ENCODE results near the gene CDH4.

The CDH4 gene

DNA sequence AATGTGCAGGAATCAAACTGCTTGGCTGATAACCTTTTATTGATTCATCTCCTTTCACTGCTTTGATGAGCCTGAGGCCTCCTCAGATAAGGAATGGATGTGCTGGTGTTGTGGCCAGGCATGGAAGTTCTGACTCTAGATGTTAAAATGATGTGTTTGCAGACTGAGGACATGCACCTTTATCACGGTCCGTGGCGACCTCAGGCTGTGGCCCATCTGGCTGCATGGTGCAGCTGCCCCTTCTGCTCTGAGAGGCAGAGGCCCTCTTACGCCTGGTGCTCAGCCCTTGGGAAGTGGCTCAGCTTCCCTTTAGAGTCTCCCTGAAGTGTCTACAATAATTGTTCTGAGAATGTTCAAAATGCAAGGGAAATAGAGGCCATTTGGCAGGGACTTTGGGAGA is 26.2 kb downstream of the CDH4 start:
- Histone ChIP-seq H2BK120ac (ENCODE audit: low read depth, low read length) (no peak overlapping the region), H2BK15ac (ENCODE audit: low read length) (no peak overlapping the region), H4K8ac (ENCODE audit: low read depth, low read length) (no peak overlapping the region), H3K27me3 (ENCODE audit: control insufficient read depth in 3 of 3, insufficient read depth in 3 of 3, low read depth in 1 of 3, low read length in 3 of 3) (no peaks in the 10 kb centered on the region), H3K23ac (ENCODE audit: low read depth, low read length, poor library complexity) (no peak overlapping the region), H3K14ac (ENCODE audit: low read length) (no peak overlapping the region), H2AFZ (ENCODE audit: low read length) (no peak overlapping the region), H3K18ac (ENCODE audit: low read length) (no peak overlapping the region), H2BK5ac (ENCODE audit: low read length) (no peak overlapping the region), H3K4me3 (ENCODE audit: low read length in 2 of 2) (no peak overlapping the region), H3K79me1 (ENCODE audit: low read depth, low read length) (peaks cover 5% of the 10 kb centered on the region), H3K27ac (replicated peaks; ENCODE audit: low read length) (no peak overlapping the region), H2BK12ac (ENCODE audit: low read length) (no peak overlapping the region), H3K9me3 (replicated peaks in 1 of 2; ENCODE audit: control insufficient read depth in 2 of 2, insufficient read depth in 1 of 2, low read depth in 1 of 2, low read length in 2 of 2) (peaks cover 6 to 8% of the 10 kb centered on the region in 2 donors), H3K4me1 (ENCODE audit: control insufficient read depth in 2 of 2, insufficient read depth in 1 of 2, low read depth in 1 of 2, low read length in 2 of 2) (peaks cover 0 to 3% of the 10 kb centered on the region in 2 donors), H3K9ac (ENCODE audit: low read depth, low read length, poor library complexity) (no peak overlapping the region), H3K4me2 (ENCODE audit: insufficient read depth, low read length, poor library complexity, severe bottlenecking) (no peak overlapping the region), H2AK5ac (ENCODE audit: low read depth, low read length) (no peak overlapping the region), H3K36me3 (replicated peaks in 1 of 2; ENCODE audit: control insufficient read depth in 2 of 2, insufficient read depth in 2 of 2, low read length in 2 of 2) (no peaks in the 10 kb centered on the region), H3K4ac (ENCODE audit: low read length) (no peak overlapping the region), H4K91ac (ENCODE audit: low read depth, low read length, poor library complexity) (no peak overlapping the region)
- WGBS, 2 donors (ENCODE audit: extremely low coverage in 2 of 2, insufficient read length in 2 of 2, insufficient replicate concordance in 1 of 2), result no CpG with 5 or more reads among the region's 4 CpGs
- no peak for DNase-seq (ENCODE audit: low spot score)

DNA sequence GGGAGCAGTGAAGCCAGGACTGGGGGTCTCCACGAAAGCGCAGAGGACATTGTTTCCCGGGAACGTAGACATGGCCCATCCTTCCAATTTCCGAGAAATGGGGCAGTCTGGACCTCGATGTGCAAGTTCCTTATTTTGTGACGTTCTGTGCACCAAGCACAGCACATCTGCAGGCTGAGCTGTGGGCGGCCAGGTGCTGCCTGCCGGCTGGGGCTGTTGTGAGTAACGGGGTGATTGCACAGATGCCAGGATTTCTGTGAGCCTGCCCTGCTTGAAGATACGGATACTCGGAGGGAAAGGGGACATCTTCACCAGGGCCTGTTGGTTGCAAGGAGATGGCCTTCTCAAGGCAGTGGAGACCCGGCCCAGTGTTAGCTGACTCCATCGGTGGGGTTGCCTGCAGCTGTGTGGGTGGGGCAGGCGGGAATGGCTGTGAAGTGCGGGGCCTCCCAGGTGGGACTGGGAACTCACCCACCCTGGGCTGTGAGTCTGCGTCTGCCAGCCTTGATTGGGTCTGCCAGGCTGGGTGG is 27.6 kb downstream of the CDH4 start:
- H3K9me3 ChIP-seq (replicated peaks in 1 of 2; ENCODE audit: control insufficient read depth in 2 of 2, insufficient read depth in 1 of 2, low read depth in 1 of 2, low read length in 2 of 2), result peaks cover 4% of the 10 kb centered on the region in 2 donors

DNA sequence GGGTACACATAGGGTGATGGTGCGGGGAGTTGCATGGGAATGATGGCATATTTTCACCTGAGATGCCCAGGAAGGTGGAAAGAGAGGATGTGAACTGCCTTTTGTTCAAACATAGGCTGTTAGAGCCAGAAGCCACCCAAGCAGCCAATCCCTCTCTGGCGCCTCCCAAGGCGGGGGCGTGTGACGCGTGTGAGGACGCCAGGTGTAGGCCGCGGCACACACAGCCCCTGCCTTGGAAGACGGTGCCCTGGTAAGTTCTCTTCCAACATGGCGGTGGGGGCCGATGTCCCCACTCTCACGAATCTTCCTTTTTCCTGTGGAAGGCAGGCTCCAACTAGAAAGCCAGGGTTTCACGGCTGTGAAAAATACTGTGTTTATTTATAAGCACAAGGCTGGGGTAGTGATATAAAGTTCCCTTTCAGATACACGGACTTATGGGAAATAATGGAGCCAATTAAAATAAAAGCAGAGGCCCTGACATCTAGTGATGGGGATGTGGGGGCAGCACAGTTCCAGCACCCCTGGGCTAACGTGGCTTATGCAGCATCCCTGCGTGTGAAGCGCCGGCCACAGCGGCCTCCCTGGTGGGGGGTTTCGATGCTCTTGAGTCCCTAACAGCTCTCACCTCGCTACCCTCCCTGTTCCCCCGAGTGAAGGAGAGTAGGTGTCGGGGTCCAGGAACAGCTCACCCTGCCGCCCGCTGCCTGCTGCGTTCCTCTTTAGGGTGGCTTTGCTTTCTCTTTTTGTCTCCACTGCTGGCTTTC is 28.3 kb downstream of the CDH4 start:
- Histone ChIP-seq H3K23ac (ENCODE audit: low read depth, low read length, poor library complexity) (no peak overlapping the region), H2BK12ac (ENCODE audit: low read length) (no peak overlapping the region), H2AFZ (ENCODE audit: low read length) (no peak overlapping the region), H2AK5ac (ENCODE audit: low read depth, low read length) (peak overlapping the region; percentile 83), H3K4me2 (ENCODE audit: insufficient read depth, low read length, poor library complexity, severe bottlenecking) (no peak overlapping the region), H4K8ac (ENCODE audit: low read depth, low read length) (no peak overlapping the region), H3K79me1 (ENCODE audit: low read depth, low read length) (peaks cover 4% of the 10 kb centered on the region), H4K91ac (ENCODE audit: low read depth, low read length, poor library complexity) (no peak overlapping the region), H3K4me3 (ENCODE audit: low read length in 2 of 2) (no peak overlapping the region), H3K14ac (ENCODE audit: low read length) (no peak overlapping the region), H3K4me1 (ENCODE audit: control insufficient read depth in 2 of 2, insufficient read depth in 1 of 2, low read depth in 1 of 2, low read length in 2 of 2) (peaks cover 0 to 3% of the 10 kb centered on the region in 2 donors), H3K36me3 (replicated peaks in 1 of 2; ENCODE audit: control insufficient read depth in 2 of 2, insufficient read depth in 2 of 2, low read length in 2 of 2) (no peaks in the 10 kb centered on the region), H3K9ac (ENCODE audit: low read depth, low read length, poor library complexity) (peak overlapping the region; percentile 51), H2BK15ac (ENCODE audit: low read length) (no peak overlapping the region), H3K18ac (ENCODE audit: low read length) (peak overlapping the region; percentile 77), H2BK120ac (ENCODE audit: low read depth, low read length) (no peak overlapping the region), H3K9me3 (replicated peaks in 1 of 2; ENCODE audit: control insufficient read depth in 2 of 2, insufficient read depth in 1 of 2, low read depth in 1 of 2, low read length in 2 of 2) (peaks cover 3 to 4% of the 10 kb centered on the region in 2 donors), H3K4ac (ENCODE audit: low read length) (no peak overlapping the region), H3K27me3 (ENCODE audit: control insufficient read depth in 3 of 3, insufficient read depth in 3 of 3, low read depth in 1 of 3, low read length in 3 of 3) (no peaks in the 10 kb centered on the region), H2BK5ac (ENCODE audit: low read length) (no peak overlapping the region), H3K27ac (replicated peaks; ENCODE audit: low read length) (no peak overlapping the region)
- WGBS, 2 donors (ENCODE audit: extremely low coverage in 2 of 2, insufficient read length in 2 of 2, insufficient replicate concordance in 1 of 2), result no CpG with 5 or more reads among the region's 27 CpGs
- no peak for DNase-seq (ENCODE audit: low spot score)

More for the DNA sequence above, 27.6 kb downstream of the CDH4 start:
- Histone ChIP-seq H3K27me3 (ENCODE audit: control insufficient read depth in 3 of 3, insufficient read depth in 3 of 3, low read depth in 1 of 3, low read length in 3 of 3) (no peaks in the 10 kb centered on the region), H2BK12ac (ENCODE audit: low read length) (no peak overlapping the region), H3K27ac (replicated peaks; ENCODE audit: low read length) (no peak overlapping the region), H3K36me3 (replicated peaks in 1 of 2; ENCODE audit: control insufficient read depth in 2 of 2, insufficient read depth in 2 of 2, low read length in 2 of 2) (no peaks in the 10 kb centered on the region), H4K8ac (ENCODE audit: low read depth, low read length) (no peak overlapping the region), H2BK5ac (ENCODE audit: low read length) (peak overlapping the region; percentile 62), H3K4me1 (ENCODE audit: control insufficient read depth in 2 of 2, insufficient read depth in 1 of 2, low read depth in 1 of 2, low read length in 2 of 2) (peaks cover 0 to 3% of the 10 kb centered on the region in 2 donors), H2BK120ac (ENCODE audit: low read depth, low read length) (no peak overlapping the region), H2AK5ac (ENCODE audit: low read depth, low read length) (peak overlapping the region; percentile 83), H3K4me3 (ENCODE audit: low read length in 2 of 2) (no peak overlapping the region), H3K14ac (ENCODE audit: low read length) (no peak overlapping the region), H3K9ac (ENCODE audit: low read depth, low read length, poor library complexity) (peak overlapping the region; percentile 35), H3K4ac (ENCODE audit: low read length) (peak overlapping the region; percentile 48), H2BK15ac (ENCODE audit: low read length) (peak overlapping the region; percentile 30), H4K91ac (ENCODE audit: low read depth, low read length, poor library complexity) (no peak overlapping the region), H2AFZ (ENCODE audit: low read length) (no peak overlapping the region), H3K23ac (ENCODE audit: low read depth, low read length, poor library complexity) (no peak overlapping the region), H3K18ac (ENCODE audit: low read length) (peak overlapping the region; percentile 77), H3K79me1 (ENCODE audit: low read depth, low read length) (peaks cover 5% of the 10 kb centered on the region), H3K4me2 (ENCODE audit: insufficient read depth, low read length, poor library complexity, severe bottlenecking) (no peak overlapping the region)
- no peak for DNase-seq (ENCODE audit: low spot score)
- no CpG with 5 or more reads among the region's 17 CpGs for WGBS, 2 donors (ENCODE audit: extremely low coverage in 2 of 2, insufficient read length in 2 of 2, insufficient replicate concordance in 1 of 2)

DNA sequence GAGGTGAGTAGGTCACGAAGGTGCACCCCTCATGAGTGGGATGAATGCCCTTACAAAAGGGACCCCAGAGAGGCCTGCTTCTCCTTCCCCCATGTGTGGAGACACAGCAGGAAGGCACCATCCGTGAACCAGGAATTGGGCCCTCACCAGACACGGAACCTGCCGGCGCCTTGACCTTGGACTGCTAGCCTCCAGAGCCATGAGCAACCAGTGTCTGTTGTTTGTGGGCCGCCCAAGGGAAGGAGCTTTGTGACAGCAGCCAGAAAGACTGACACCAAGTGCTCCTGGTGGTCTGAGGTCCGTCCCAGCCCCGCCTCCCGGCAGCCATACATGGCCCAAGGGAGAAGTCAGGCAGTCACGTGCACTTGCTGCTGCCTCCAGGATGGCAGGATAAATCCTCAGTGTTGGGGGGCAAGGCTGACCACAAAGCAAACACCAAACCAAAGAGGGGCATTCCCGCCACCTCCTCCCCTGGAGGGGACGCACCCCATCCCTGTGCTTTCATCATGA is 29.3 kb downstream of the CDH4 start:
- Histone ChIP-seq H3K4me1 (ENCODE audit: control insufficient read depth in 2 of 2, insufficient read depth in 1 of 2, low read depth in 1 of 2, low read length in 2 of 2) (peaks cover 0 to 3% of the 10 kb centered on the region in 2 donors), H2AFZ (ENCODE audit: low read length) (no peak overlapping the region), H3K4me3 (ENCODE audit: low read length in 2 of 2) (no peak overlapping the region), H3K4ac (ENCODE audit: low read length) (no peak overlapping the region), H3K14ac (ENCODE audit: low read length) (no peak overlapping the region), H3K18ac (ENCODE audit: low read length) (no peak overlapping the region), H2BK5ac (ENCODE audit: low read length) (no peak overlapping the region), H3K27me3 (ENCODE audit: control insufficient read depth in 3 of 3, insufficient read depth in 3 of 3, low read depth in 1 of 3, low read length in 3 of 3) (no peaks in the 10 kb centered on the region), H2AK5ac (ENCODE audit: low read depth, low read length) (peak overlapping the region; percentile 13), H3K9me3 (replicated peaks in 1 of 2; ENCODE audit: control insufficient read depth in 2 of 2, insufficient read depth in 1 of 2, low read depth in 1 of 2, low read length in 2 of 2) (peaks cover 0 to 4% of the 10 kb centered on the region in 2 donors), H2BK120ac (ENCODE audit: low read depth, low read length) (no peak overlapping the region), H3K27ac (replicated peaks; ENCODE audit: low read length) (no peak overlapping the region), H3K4me2 (ENCODE audit: insufficient read depth, low read length, poor library complexity, severe bottlenecking) (no peak overlapping the region), H3K23ac (ENCODE audit: low read depth, low read length, poor library complexity) (no peak overlapping the region), H3K79me1 (ENCODE audit: low read depth, low read length) (peaks cover 4% of the 10 kb centered on the region), H2BK15ac (ENCODE audit: low read length) (no peak overlapping the region), H3K36me3 (replicated peaks in 1 of 2; ENCODE audit: control insufficient read depth in 2 of 2, insufficient read depth in 2 of 2, low read length in 2 of 2) (peaks cover 3 to 7% of the 10 kb centered on the region in 2 donors), H4K91ac (ENCODE audit: low read depth, low read length, poor library complexity) (no peak overlapping the region), H3K9ac (ENCODE audit: low read depth, low read length, poor library complexity) (no peak overlapping the region), H2BK12ac (ENCODE audit: low read length) (no peak overlapping the region), H4K8ac (ENCODE audit: low read depth, low read length) (no peak overlapping the region)
- DNase-seq (ENCODE audit: low spot score), result no peak
- no CpG with 5 or more reads among the region's 12 CpGs for WGBS, 2 donors (ENCODE audit: extremely low coverage in 2 of 2, insufficient read length in 2 of 2, insufficient replicate concordance in 1 of 2)
